Ishikawa (cell line): ENCODE data around the gene CDCP2.

Experiments
- CEBPB ChIP-seq: IDR thresholded peaks from 2 replicates; pipeline ENCODE4 v1.6.1; 2012
- CREB1 ChIP-seq: IDR thresholded peaks from 2 replicates; pipeline ENCODE4 v1.6.1; 2012; ENCODE audit warnings: low read depth
- EGR1 ChIP-seq: IDR thresholded peaks from 2 replicates; pipeline ENCODE4 v1.6.1; 2012
- EP300 ChIP-seq: IDR thresholded peaks from 2 replicates; pipeline ENCODE4 v1.6.1; 2012; ENCODE audit warnings: borderline replicate concordance
- NFIC ChIP-seq: IDR thresholded peaks from 2 replicates; pipeline ENCODE4 v1.6.1; 2012
- RAD21 ChIP-seq: IDR thresholded peaks from 2 replicates; pipeline ENCODE4 v1.6.1; 2012; ENCODE audit warnings: low read depth
- TAF1 ChIP-seq: IDR thresholded peaks from 2 replicates; pipeline ENCODE4 v1.6.1; 2012; ENCODE audit warnings: low read depth, mild to moderate bottlenecking
- TEAD4 ChIP-seq: IDR thresholded peaks from 2 replicates; pipeline ENCODE4 v1.6.1; 2012
- YY1 ChIP-seq: IDR thresholded peaks from 2 replicates; pipeline ENCODE4 v1.6.1; 2012; ENCODE audit warnings: low read depth
- ZBTB7A ChIP-seq: IDR thresholded peaks from 2 replicates; pipeline ENCODE4 v1.6.1; 2012; ENCODE audit warnings: low read depth
- TF ChIP-seq, protein P1 (sequence below): IDR thresholded peaks from 2 replicates; pipeline ENCODE4 v1.6.1; 2012
- TF ChIP-seq, protein P2 (sequence below): IDR thresholded peaks from 2 replicates; pipeline ENCODE4 v1.6.1; 2012; ENCODE audit warnings: low read depth, mild to moderate bottlenecking
- TF ChIP-seq, protein P3 (sequence below): IDR thresholded peaks from 2 replicates; pipeline ENCODE4 v1.6.1; 2012

DNA sequence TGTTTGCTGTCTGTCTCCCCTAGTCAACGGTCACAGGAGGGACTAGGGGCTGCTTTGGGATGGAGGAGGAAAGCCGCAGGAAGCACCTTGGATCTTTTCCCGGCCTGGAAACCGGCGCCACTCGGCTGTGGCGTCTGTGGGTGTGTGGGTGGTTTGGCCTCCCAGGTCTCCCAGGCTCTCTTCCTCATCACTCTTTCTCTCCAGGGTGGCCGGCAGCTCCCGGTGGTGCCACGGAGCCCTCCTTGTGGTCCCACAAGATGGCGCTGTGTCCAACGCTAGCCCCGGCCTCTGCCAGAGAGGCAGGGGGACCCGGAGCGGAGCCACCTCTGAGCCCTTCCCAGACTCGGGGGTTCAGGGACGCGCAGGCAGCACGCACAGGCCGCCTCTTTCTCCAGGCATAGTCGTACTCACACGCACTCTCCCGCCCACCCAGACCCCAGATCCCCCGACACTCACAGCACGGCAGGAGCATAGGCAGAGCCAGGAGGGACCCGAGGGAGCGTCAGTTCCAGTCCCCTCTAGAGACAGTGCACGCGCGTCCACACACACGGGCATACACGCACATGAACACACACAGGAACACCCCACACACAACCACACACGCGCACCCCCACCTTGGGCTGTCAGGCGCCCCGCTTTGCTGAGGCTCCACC lies 31.2 kb downstream of the CDCP2 start:
- TF ChIP-seq TEAD4 = no peak
- no peak for TF ChIP-seq EP300
- no peak for TF ChIP-seq CEBPB
- TF ChIP-seq TAF1 = no peak
- TF ChIP-seq, protein P1, sequence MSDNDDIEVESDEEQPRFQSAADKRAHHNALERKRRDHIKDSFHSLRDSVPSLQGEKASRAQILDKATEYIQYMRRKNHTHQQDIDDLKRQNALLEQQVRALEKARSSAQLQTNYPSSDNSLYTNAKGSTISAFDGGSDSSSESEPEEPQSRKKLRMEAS = peak; percentile 37; the same call in 1 of the 2 replicates
- TF ChIP-seq EGR1 = peak; percentile 67
- peak; percentile 87 for TF ChIP-seq RAD21
- peak; percentile 41; the same call in 1 of the 2 replicates for TF ChIP-seq ZBTB7A
- TF ChIP-seq CREB1 = no peak
- TF ChIP-seq, protein P2, sequence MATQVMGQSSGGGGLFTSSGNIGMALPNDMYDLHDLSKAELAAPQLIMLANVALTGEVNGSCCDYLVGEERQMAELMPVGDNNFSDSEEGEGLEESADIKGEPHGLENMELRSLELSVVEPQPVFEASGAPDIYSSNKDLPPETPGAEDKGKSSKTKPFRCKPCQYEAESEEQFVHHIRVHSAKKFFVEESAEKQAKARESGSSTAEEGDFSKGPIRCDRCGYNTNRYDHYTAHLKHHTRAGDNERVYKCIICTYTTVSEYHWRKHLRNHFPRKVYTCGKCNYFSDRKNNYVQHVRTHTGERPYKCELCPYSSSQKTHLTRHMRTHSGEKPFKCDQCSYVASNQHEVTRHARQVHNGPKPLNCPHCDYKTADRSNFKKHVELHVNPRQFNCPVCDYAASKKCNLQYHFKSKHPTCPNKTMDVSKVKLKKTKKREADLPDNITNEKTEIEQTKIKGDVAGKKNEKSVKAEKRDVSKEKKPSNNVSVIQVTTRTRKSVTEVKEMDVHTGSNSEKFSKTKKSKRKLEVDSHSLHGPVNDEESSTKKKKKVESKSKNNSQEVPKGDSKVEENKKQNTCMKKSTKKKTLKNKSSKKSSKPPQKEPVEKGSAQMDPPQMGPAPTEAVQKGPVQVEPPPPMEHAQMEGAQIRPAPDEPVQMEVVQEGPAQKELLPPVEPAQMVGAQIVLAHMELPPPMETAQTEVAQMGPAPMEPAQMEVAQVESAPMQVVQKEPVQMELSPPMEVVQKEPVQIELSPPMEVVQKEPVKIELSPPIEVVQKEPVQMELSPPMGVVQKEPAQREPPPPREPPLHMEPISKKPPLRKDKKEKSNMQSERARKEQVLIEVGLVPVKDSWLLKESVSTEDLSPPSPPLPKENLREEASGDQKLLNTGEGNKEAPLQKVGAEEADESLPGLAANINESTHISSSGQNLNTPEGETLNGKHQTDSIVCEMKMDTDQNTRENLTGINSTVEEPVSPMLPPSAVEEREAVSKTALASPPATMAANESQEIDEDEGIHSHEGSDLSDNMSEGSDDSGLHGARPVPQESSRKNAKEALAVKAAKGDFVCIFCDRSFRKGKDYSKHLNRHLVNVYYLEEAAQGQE = no peak
- no peak for TF ChIP-seq YY1
- TF ChIP-seq, protein P3, sequence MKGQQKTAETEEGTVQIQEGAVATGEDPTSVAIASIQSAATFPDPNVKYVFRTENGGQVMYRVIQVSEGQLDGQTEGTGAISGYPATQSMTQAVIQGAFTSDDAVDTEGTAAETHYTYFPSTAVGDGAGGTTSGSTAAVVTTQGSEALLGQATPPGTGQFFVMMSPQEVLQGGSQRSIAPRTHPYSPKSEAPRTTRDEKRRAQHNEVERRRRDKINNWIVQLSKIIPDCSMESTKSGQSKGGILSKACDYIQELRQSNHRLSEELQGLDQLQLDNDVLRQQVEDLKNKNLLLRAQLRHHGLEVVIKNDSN = no peak
- TF ChIP-seq NFIC = no peak
